GM21737 (cell line): ENCODE data around the gene EGR1.
"Not testable (repeated sequence)": the region's sequence is repeated elsewhere in the genome, so short reads cannot be mapped to it uniquely, and the experiment has no call there.

Source experiments
- ATAC-seq: cut with Tn5 transposase; IDR thresholded peaks from one replicate; pipeline ENCODE4 v1.9.1; 2021; ENCODE audit warnings: mild to moderate bottlenecking, moderate library complexity; ENCODE audit not compliant: unreplicated experiment

The EGR1 gene

DNA sequence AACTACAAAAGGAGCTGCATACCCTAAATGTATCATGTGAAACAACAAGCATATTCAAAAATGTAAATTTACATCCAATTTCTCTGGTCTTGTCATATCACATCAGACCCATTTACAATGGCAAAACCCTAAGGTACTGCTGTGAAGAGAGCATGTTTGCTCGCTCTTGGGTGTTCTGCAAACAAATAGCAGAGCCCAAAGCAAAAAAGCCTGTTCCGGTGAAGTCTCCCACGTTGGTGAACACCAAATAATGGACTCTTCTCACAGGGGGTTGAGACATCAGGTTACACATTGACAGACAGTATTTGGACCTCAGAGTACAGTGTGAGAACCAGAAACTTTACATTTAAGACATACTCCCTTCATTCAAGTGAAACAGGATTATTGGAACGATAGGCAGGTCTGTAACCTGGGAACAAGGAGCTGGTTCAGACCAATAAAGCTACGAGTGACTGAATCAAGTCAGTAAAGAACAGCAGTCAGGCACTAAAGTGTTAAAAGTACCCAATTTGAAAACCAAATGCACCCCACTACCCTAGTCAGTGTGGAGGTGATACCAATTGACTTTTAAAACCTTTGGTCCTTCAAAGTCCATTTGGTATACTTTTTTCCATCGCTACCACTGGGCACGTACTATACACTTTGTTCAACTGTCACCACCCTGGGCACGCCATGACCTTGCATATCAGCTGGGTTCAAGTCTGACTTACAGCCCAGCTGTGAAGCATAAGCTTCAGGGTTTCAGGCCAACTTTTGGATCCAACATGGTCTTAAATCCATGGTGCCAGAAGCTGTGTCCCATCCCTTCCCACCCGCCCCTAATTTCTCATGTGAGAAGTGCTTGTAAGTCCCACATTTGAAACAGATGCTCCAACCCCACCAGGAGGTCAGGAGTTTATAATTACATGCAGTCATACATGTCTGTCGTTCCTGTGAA is 41.4 kb downstream of the EGR1 start:
- ATAC-seq, result no peak

GRCh38 chr5:138507485-138507884 is 42.2 kb downstream of the EGR1 start:
- not testable (repeated sequence) for ATAC-seq

- ATAC-seq, result no peak
Measured at GRCh38 chr5:138508958-138509357, 43.7 kb downstream of the EGR1 start.

DNA sequence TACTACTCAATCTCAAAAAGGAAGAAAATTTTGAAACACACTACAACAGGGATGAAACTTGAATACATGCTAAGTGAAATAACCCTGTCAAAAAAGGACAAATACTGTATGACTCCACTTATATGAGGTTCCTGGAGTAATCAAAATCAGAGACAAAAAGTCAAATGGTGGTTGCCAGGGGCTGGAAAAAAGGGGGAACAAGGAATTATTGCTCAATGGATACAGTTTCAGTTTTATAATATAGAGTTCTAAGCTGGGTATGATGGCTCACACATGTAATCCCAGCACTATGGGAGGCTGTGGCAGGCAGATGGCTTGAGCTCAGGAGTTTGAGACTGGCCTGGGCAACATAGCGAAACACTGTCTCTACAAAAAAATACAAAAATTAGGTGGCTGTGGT is 48.7 kb downstream of the EGR1 start:
- ATAC-seq, result no peak

DNA sequence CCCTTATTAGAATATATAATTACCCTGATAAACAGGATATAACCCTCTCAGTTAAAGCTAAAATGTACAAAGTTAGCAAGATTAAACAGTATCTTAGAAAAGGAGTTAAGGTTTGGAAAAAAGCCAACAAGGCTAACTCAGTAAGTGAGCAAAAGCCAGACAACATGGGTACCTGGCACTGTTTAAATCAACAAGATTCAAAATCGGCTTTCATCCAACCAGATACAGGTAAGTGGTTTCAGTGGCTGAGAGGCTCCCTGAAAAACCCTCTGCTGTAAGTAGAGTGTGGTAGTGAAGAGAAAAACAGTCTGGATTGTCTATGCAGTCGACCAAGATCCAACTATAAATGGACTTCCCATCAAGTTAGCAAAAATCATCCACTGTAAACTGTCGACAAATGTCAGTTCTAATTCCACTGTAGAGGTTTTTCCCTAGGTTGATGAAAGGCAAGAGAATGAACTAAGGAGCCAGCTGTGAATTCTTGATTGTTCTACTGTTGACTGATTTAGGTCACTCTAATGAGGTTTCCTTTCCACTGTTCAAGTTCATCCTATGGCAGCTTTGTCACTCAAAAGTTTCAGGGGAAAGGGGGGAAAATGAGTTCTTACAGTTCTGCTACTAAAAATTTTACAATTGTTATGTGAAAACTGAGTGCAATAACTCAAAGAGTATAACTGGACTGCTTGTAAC is 50.4 kb downstream of the EGR1 start:
- ATAC-seq, result no peak

GRCh38 chr5:138517437-138517836 is 52.2 kb downstream of the EGR1 start:
- no peak for ATAC-seq
